ENCODE measurements around the gene AKAP11. TPM values are rescaled to one million over a fixed set of nuclear protein-coding genes. Genes with fewer than 3 reads are reported as not detected.

The AKAP11 gene
- total RNA-seq, 1 donor: 55.9 TPM

- H3K4me3 ChIP-seq (ENCODE audit: low read depth, low read length): no peak overlapping the region
- no peak for TF ChIP-seq CTCF (IDR thresholded peaks at IDR 0.05; ENCODE audit: insufficient read depth, low read length)
- no peak for DNase-seq (ENCODE audit: low read depth)
These were observed 35.5 kb downstream of the AKAP11 start for GRCh38 chr13:42307461-42307860.

- TF ChIP-seq CTCF (IDR thresholded peaks at IDR 0.05; ENCODE audit: insufficient read depth, low read length): no peak
- no peak overlapping the region for H3K4me3 ChIP-seq (ENCODE audit: low read depth, low read length)
- DNase-seq (ENCODE audit: low read depth): no peak
These were observed 41.0 kb downstream of the AKAP11 start for GRCh38 chr13:42312817-42313431.

GRCh38 chr13:42318570-42318969, 46.6 kb downstream of the AKAP11 start:
- DNase-seq (ENCODE audit: low read depth): no peak
- H3K4me3 ChIP-seq (ENCODE audit: low read depth, low read length): no peak overlapping the region
- TF ChIP-seq CTCF (IDR thresholded peaks at IDR 0.05; ENCODE audit: insufficient read depth, low read length): no peak

GRCh38 chr13:42320375-42320787, 48.4 kb downstream of the AKAP11 start:
- no peak for TF ChIP-seq CTCF (IDR thresholded peaks at IDR 0.05; ENCODE audit: insufficient read depth, low read length)
- no peak for DNase-seq (ENCODE audit: low read depth)
- H3K4me3 ChIP-seq (ENCODE audit: low read depth, low read length): no peak overlapping the region

GRCh38 chr13:42322806-42323205, 50.9 kb downstream of the AKAP11 start:
- H3K4me3 ChIP-seq (ENCODE audit: low read depth, low read length): no peak overlapping the region
- DNase-seq (ENCODE audit: low read depth): no peak
- TF ChIP-seq CTCF (IDR thresholded peaks at IDR 0.05; ENCODE audit: insufficient read depth, low read length): no peak

- no peak for TF ChIP-seq CTCF (IDR thresholded peaks at IDR 0.05; ENCODE audit: insufficient read depth, low read length)
- DNase-seq (ENCODE audit: low read depth): no peak
- no peak overlapping the region for H3K4me3 ChIP-seq (ENCODE audit: low read depth, low read length)
These were observed 52.8 kb downstream of the AKAP11 start for GRCh38 chr13:42324704-42325103.

GRCh38 chr13:42327725-42328124, 55.8 kb downstream of the AKAP11 start:
- no peak overlapping the region for H3K4me3 ChIP-seq (ENCODE audit: low read depth, low read length)
- no peak for TF ChIP-seq CTCF (IDR thresholded peaks at IDR 0.05; ENCODE audit: insufficient read depth, low read length)
- no peak for DNase-seq (ENCODE audit: low read depth)

All from fibroblast of the aortic adventitia (primary cell).